Right atrium auricular region (tissue), 2 donors: ENCODE measurements around the gene RAPGEF2. TPM values are rescaled to one million over a fixed set of nuclear protein-coding genes. Genes with fewer than 3 reads are reported as not detected.
A peak's percentile ranks its signal among the peaks of the same experiment; 100 is the strongest.

Source experiments
- DNase-seq: peaks from one replicate; pipeline ENCODE4 v3.0.0-alpha.2; 2019; ENCODE audit warnings: low spot score
- H3K27ac ChIP-seq, 2 donors: fragments of 200-600 bp; sonication (generic); 1 replicate in 1 of 2; 2 replicates in 1 of 2; pipeline ENCODE4 v1.5.1; 2016 to 2019
- H3K27me3 ChIP-seq, 2 donors: fragments of 200-600 bp; sonication (generic); one replicate each; pipeline versions ENCODE4 v1.5.1 to v1.6.0; 2017 to 2019
- H3K36me3 ChIP-seq: fragments of 200-600 bp; sonication (generic); one replicate; pipeline ENCODE4 v1.5.1; 2016
- H3K4me1 ChIP-seq, 2 donors: fragments of 200-600 bp; sonication (generic); one replicate each; pipeline versions ENCODE4 v1.5.1 to v1.6.0; 2017 to 2019
- H3K4me3 ChIP-seq, 2 donors: fragments of 200-600 bp; sonication (generic); 1 replicate in 1 of 2; 2 replicates in 1 of 2; pipeline ENCODE4 v1.5.1; 2017 to 2019; ENCODE audit warnings: mild to moderate bottlenecking in 1 of 2, moderate library complexity in 1 of 2
- H3K9me3 ChIP-seq, 2 donors: fragments of 200-600 bp; sonication (generic); one replicate each; pipeline ENCODE4 v1.5.1; 2019
- total RNA-seq, 2 donors: library from RNA; depleted of rRNA; stranded (reverse); fragments of >200 nt; gene quantifications; one replicate each; pipeline ENCODE4 v1.1.0, GENCODE V29; 2016
- TF ChIP-seq, protein P1 (sequence below), 2 donors: fragments of 200-600 bp; sonication (generic); IDR thresholded peaks; one replicate each; pipeline ENCODE4 v1.5.1; 2019; ENCODE audit warnings: antibody characterized with exemption in 2 of 2

The RAPGEF2 gene
- total RNA-seq, 2 donors from 2014 or later, result 49.8 to 51.5 TPM

DNA sequence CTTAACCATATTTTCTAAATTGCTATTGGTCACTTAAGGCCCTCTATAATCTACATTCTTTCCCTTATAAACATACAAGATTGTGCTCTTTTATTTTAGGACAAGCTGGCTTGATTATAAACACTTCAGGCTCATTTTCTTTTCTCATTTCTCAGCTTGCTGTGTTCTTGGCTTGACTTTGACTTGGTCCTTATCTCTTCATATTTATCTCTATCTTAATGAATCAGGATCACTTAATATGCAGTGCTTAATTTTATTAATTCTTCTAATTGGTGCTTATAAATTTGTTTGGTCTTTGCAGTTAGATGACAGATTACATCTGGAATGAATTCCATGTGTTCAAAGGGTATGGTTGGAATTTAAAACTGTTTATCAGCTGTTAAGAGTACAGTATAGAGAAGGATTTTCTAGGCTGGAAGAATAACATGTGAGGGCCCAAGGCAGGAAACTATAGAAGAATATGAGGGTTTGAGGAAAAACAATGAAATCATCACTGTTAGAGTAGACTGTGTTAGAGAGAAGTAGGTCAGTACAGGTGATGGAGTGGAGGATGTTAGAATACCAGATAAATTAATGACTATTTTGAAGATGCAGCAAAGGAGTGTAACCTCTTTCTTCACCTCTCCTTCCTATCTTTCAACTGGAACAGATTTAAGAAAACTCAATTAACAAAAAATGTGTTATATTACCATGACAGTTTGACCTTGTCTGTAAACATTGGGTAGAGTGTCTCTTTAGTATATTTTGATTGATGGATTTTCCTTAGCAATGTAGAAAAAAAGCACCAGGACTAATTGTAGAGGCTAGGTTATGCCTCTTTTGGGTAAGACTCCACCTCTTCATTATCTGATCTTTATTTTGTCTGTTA, 169.6 kb downstream of the RAPGEF2 start:
- H3K27ac ChIP-seq, result peak overlapping the region in 1 of 2 donors; percentile 46
- peaks cover 0 to 56% of the 10 kb centered on the region in 2 donors for H3K4me1 ChIP-seq
- no peak for DNase-seq
- no peaks in the 10 kb centered on the region for H3K36me3 ChIP-seq
- no peak overlapping the region for H3K4me3 ChIP-seq
- TF ChIP-seq, protein P1, sequence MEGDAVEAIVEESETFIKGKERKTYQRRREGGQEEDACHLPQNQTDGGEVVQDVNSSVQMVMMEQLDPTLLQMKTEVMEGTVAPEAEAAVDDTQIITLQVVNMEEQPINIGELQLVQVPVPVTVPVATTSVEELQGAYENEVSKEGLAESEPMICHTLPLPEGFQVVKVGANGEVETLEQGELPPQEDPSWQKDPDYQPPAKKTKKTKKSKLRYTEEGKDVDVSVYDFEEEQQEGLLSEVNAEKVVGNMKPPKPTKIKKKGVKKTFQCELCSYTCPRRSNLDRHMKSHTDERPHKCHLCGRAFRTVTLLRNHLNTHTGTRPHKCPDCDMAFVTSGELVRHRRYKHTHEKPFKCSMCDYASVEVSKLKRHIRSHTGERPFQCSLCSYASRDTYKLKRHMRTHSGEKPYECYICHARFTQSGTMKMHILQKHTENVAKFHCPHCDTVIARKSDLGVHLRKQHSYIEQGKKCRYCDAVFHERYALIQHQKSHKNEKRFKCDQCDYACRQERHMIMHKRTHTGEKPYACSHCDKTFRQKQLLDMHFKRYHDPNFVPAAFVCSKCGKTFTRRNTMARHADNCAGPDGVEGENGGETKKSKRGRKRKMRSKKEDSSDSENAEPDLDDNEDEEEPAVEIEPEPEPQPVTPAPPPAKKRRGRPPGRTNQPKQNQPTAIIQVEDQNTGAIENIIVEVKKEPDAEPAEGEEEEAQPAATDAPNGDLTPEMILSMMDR (IDR thresholded peaks at IDR 0.05), result no peak
- H3K9me3 ChIP-seq, result no peaks in the 10 kb centered on the region
- no peaks in the 10 kb centered on the region for H3K27me3 ChIP-seq

DNA sequence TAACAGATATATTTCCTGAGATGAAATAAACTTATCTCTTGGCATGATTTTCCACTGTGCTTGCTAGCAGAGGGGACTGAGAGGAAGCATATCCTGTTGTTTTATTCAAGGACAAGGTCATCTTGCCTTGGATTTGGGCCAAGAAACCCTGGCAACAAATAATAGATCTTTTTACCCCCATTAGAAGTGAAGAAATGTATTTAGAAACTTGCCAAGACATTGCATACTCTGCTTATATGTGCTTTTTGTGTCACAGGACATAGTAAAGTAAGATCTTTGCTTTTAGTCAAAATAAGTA, 170.2 kb downstream of the RAPGEF2 start:
- Histone ChIP-seq H3K9me3 (no peaks in the 10 kb centered on the region), H3K27me3 (no peaks in the 10 kb centered on the region), H3K4me1 (peaks cover 0 to 52% of the 10 kb centered on the region in 2 donors), H3K36me3 (no peaks in the 10 kb centered on the region), H3K4me3 (no peak overlapping the region), H3K27ac (peak overlapping the region in 1 of 2 donors; percentile 11)
- no peak for DNase-seq
- TF ChIP-seq, protein P1 (IDR thresholded peaks at IDR 0.05), result no peak

DNA sequence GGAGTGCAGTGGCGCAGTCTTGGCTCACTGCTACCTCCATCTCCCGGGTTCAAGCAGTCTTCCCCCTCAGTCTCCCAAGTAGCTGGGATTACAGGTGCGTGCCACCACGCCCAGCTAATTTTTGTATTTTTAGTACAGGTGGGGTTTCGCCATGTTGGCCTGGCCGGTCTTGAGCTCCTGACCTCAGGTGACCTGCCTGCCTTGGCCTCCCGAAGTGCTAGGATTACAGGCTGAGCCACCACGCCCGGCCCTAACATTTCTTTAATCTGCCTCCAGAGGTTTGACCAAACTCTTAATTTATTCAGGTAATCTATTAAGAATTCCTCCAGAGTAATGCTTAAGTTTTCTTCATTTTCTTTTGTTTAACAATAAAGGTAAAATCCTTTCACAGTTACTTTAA, 171.0 kb downstream of the RAPGEF2 start:
- Histone ChIP-seq H3K36me3 (no peaks in the 10 kb centered on the region), H3K9me3 (no peaks in the 10 kb centered on the region), H3K27me3 (no peaks in the 10 kb centered on the region), H3K27ac (no peak overlapping the region), H3K4me3 (no peak overlapping the region), H3K4me1 (peaks cover 0 to 48% of the 10 kb centered on the region in 2 donors)
- TF ChIP-seq, protein P1 (IDR thresholded peaks at IDR 0.05), result no peak
- DNase-seq, result no peak

DNA sequence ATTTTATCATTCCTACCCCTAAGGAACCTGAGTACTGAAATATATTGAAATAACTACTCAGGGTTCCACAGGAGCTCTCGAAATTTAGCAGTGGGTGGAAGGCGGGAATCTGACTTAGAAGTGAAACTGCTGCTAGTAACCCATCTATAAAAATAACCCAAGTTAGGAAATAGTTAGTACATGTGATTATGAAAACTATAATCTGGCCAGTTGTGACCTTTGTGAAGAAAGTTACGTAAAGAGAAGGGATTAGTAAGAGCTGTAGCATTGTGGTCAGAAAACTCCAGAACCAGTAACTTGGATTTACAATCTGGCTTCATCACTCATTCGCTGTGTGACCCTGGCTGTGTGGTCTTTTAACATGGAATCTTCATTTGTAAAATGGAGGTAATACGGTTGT, 175.5 kb downstream of the RAPGEF2 start:
- TF ChIP-seq, protein P1 (IDR thresholded peaks at IDR 0.05), result no peak
- H3K4me1 ChIP-seq, result peaks cover 0 to 31% of the 10 kb centered on the region in 2 donors
- H3K27ac ChIP-seq, result peak overlapping the region; percentile 7 to 34

DNA sequence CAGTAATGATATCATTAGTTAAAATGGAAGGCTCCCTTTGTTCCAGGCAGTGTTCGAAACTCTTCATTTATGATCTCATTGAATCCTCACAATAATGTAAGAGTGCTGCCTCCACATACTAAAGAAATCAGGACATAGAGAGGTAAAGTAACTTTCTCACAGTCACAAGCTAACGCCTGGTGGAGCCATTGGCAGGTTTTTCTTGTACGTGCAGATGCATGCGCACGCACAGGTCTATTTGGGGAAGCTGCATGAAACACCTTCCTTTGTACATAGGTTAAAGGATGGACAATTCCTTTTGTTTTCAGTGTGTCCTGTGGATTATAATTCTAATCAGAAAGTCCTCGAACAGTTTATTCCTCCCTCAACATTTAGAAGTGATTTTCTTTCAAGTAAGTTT, 176.2 kb downstream of the RAPGEF2 start:
- TF ChIP-seq, protein P1 (IDR thresholded peaks at IDR 0.05), result peak in 1 of 2 donors; percentile 9
- H3K4me1 ChIP-seq, result peaks cover 0 to 24% of the 10 kb centered on the region in 2 donors
- H3K27ac ChIP-seq, result peak overlapping the region; percentile 7 to 34

More for the DNA sequence above, 175.5 kb downstream of the RAPGEF2 start:
- Histone ChIP-seq H3K9me3 (no peaks in the 10 kb centered on the region), H3K27me3 (no peaks in the 10 kb centered on the region), H3K36me3 (no peaks in the 10 kb centered on the region), H3K4me3 (no peak overlapping the region)
- DNase-seq, result no peak

More for the DNA sequence above, 176.2 kb downstream of the RAPGEF2 start:
- Histone ChIP-seq H3K4me3 (no peak overlapping the region), H3K9me3 (no peaks in the 10 kb centered on the region), H3K36me3 (no peaks in the 10 kb centered on the region), H3K27me3 (no peaks in the 10 kb centered on the region)
- no peak for DNase-seq
